Activated naive CD8-positive, alpha-beta T cell (primary cell): ENCODE results near the gene SCAPER.

ENCODE experiments used
- H3K27ac Mint-ChIP-seq: one replicate; pipeline ENCODE4 v1.8.0; 2021; ENCODE audit warnings: mixed read lengths
- H3K27me3 Mint-ChIP-seq: one replicate; pipeline ENCODE4 v1.8.0; 2021; ENCODE audit warnings: mixed read lengths
- H3K36me3 Mint-ChIP-seq: one replicate; pipeline ENCODE4 v1.8.0; 2021; ENCODE audit warnings: mixed read lengths
- H3K4me1 Mint-ChIP-seq: one replicate; pipeline ENCODE4 v1.8.0; 2021; ENCODE audit warnings: low read depth, mixed read lengths
- H3K4me3 Mint-ChIP-seq: one replicate; pipeline ENCODE4 v1.8.0; 2021; ENCODE audit warnings: mild to moderate bottlenecking, mixed read lengths
- H3K9me3 Mint-ChIP-seq: one replicate; pipeline ENCODE4 v1.8.0; 2021; ENCODE audit warnings: low read depth, mixed read lengths

SCAPER gene

DNA sequence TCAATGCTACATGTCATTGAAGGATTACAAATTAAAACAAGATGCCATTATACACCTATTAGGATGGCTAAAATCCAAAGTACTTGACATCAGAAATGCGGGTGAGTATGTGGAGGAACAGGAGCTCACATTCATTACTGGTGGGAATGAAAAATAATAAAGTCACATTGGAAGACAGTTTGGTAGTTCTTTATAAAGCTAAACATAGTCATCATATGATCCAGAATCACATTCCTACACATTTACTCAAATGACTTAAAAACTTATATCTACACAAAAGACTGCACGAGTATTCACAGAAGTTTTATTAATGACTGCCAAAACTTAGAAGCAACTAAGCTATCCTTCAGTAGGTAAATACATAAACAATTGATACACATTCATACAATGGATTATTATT, 421.4 kb downstream of the SCAPER start:
- H3K4me3 Mint-ChIP-seq, result no peak overlapping the region
- no peaks in the 10 kb centered on the region for H3K36me3 Mint-ChIP-seq
- H3K4me1 Mint-ChIP-seq, result no peaks in the 10 kb centered on the region
- no peaks in the 10 kb centered on the region for H3K27me3 Mint-ChIP-seq
- H3K9me3 Mint-ChIP-seq, result no peaks in the 10 kb centered on the region
- H3K27ac Mint-ChIP-seq, result no peak overlapping the region

- Mint-ChIP-seq H3K36me3 (no peaks in the 10 kb centered on the region), H3K4me3 (no peak overlapping the region), H3K9me3 (no peaks in the 10 kb centered on the region), H3K27ac (no peak overlapping the region), H3K4me1 (no peaks in the 10 kb centered on the region), H3K27me3 (no peaks in the 10 kb centered on the region)
Observed at GRCh38 chr15:76483018-76483417, 422.1 kb downstream of the SCAPER start.

GRCh38 chr15:76480267-76480666, 424.9 kb downstream of the SCAPER start:
- Mint-ChIP-seq H3K36me3 (no peaks in the 10 kb centered on the region), H3K27ac (no peak overlapping the region), H3K4me3 (no peak overlapping the region), H3K4me1 (no peaks in the 10 kb centered on the region), H3K9me3 (no peaks in the 10 kb centered on the region), H3K27me3 (no peaks in the 10 kb centered on the region)

DNA sequence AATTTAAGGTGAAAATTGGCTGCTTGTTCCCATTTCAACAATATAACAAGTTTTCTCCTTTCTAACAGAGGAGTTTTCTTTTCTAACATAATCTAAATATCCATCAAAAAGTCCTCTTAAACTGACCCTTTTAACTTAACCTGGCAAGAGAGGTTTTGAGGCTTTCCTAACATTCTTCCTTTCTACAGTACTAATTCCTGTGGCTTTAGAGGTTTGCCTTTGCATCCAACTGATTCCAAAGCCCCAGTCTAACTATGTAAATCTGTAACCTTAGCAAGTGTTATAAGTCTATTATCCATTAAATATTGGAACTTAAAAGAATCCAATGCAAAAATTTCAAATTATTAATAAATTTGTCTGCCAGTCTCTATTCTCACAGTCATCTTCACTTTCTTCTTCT, 434.4 kb downstream of the SCAPER start:
- no peak overlapping the region for H3K27ac Mint-ChIP-seq
- no peaks in the 10 kb centered on the region for H3K4me1 Mint-ChIP-seq
- H3K9me3 Mint-ChIP-seq, result peaks cover 22% of the 10 kb centered on the region
- no peak overlapping the region for H3K4me3 Mint-ChIP-seq
- no peaks in the 10 kb centered on the region for H3K27me3 Mint-ChIP-seq
- peaks cover 65% of the 10 kb centered on the region for H3K36me3 Mint-ChIP-seq

DNA sequence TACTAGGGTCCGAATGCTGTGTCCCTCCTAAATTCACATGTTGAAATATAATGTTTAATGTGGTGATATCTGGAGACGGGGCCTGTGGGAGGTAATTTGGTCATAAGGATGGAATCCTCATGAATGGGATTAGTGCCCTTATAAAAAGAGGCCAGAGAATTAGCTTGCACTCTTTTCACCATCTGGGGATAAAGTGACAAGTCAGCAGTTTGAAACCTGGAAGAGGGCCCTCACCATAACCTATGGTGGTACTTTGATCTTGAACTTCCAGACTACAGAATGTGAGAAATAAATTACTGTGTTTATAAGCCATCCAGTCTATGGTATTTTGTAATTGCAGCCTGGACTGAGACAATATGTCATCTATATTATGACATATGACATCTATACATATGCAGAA, 436.4 kb downstream of the SCAPER start:
- Mint-ChIP-seq H3K27ac (no peak overlapping the region), H3K27me3 (no peaks in the 10 kb centered on the region), H3K4me3 (no peak overlapping the region), H3K36me3 (peaks cover 70% of the 10 kb centered on the region), H3K9me3 (peaks cover 23% of the 10 kb centered on the region), H3K4me1 (no peaks in the 10 kb centered on the region)

DNA sequence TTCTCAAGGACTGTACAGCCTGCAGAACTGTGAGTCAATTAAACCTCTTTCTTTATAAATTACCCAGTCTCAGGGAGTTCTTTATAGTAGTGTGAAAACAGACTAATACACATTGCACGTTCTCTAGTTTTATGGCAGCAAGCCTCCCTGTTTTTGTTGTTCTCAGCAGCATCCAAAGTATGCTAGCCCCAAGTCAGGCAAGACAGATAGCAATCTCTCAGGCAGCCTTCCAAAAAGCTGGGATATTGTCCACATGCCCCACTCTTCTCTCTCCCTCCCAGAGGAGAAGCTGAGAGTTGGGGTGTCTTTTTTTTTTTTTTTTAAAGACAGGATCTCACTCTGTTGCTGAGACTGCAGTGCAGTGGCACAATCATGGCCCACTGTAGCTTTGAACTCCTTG, 438.0 kb downstream of the SCAPER start:
- H3K9me3 Mint-ChIP-seq, result peaks cover 23% of the 10 kb centered on the region
- no peaks in the 10 kb centered on the region for H3K4me1 Mint-ChIP-seq
- H3K4me3 Mint-ChIP-seq, result no peak overlapping the region
- no peak overlapping the region for H3K27ac Mint-ChIP-seq
- H3K36me3 Mint-ChIP-seq, result peaks cover 70% of the 10 kb centered on the region
- no peaks in the 10 kb centered on the region for H3K27me3 Mint-ChIP-seq

- H3K36me3 Mint-ChIP-seq, result peaks cover 66% of the 10 kb centered on the region
- peaks cover 19% of the 10 kb centered on the region for H3K9me3 Mint-ChIP-seq
- no peaks in the 10 kb centered on the region for H3K27me3 Mint-ChIP-seq
- no peak overlapping the region for H3K27ac Mint-ChIP-seq
- no peak overlapping the region for H3K4me3 Mint-ChIP-seq
- no peaks in the 10 kb centered on the region for H3K4me1 Mint-ChIP-seq
Observed at GRCh38 chr15:76465728-76466127, 439.4 kb downstream of the SCAPER start.

DNA sequence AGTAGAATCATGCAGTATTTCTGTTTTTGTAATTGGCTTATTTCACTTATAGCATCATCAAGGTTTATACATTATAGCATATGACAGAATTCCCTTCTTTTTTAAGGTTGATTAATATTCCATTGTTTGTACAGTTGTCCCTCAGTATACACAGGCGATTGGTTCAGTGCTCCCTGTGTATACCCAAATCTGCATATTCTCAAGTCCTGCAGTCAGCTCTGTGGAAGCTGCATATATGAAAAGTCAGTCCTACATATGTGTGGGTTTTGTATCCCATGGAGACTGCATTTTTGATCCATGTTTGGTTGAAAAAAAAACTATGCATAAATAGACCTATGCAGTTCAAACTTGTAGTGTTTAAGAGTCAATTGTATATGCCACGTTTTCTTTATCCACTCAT, 440.9 kb downstream of the SCAPER start:
- no peak overlapping the region for H3K4me3 Mint-ChIP-seq
- peaks cover 55% of the 10 kb centered on the region for H3K36me3 Mint-ChIP-seq
- no peaks in the 10 kb centered on the region for H3K4me1 Mint-ChIP-seq
- H3K9me3 Mint-ChIP-seq, result peaks cover 19% of the 10 kb centered on the region
- no peak overlapping the region for H3K27ac Mint-ChIP-seq
- H3K27me3 Mint-ChIP-seq, result no peaks in the 10 kb centered on the region

GRCh38 chr15:76460871-76461270, 444.3 kb downstream of the SCAPER start:
- no peaks in the 10 kb centered on the region for H3K4me1 Mint-ChIP-seq
- no peaks in the 10 kb centered on the region for H3K27me3 Mint-ChIP-seq
- H3K9me3 Mint-ChIP-seq, result peaks cover 3% of the 10 kb centered on the region
- H3K4me3 Mint-ChIP-seq, result no peak overlapping the region
- H3K27ac Mint-ChIP-seq, result no peak overlapping the region
- peaks cover 34% of the 10 kb centered on the region for H3K36me3 Mint-ChIP-seq

GRCh38 chr15:76460347-76460746, 444.8 kb downstream of the SCAPER start:
- peaks cover 29% of the 10 kb centered on the region for H3K36me3 Mint-ChIP-seq

DNA sequence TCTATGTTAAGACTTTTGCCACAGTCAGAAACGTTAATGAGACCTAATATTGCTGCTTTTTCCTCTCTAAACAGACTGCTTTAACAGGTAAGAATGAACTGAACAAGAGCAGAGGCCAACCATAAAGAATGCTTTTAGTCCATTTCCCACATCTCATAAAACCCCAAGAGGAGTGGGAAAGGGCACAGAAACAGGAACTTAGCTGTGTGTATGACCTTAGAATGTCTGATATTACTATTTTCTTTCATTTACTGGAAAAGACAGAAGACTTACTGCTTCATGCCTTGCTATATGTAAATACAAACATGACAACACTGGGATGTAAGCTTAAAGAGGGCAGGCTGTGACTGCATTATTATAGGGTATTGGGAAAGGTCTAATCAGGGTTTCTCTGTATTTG, 453.6 kb downstream of the SCAPER start:
- H3K4me3 Mint-ChIP-seq, result no peak overlapping the region
- H3K4me1 Mint-ChIP-seq, result no peaks in the 10 kb centered on the region
- peaks cover 9% of the 10 kb centered on the region for H3K36me3 Mint-ChIP-seq
- no peaks in the 10 kb centered on the region for H3K27me3 Mint-ChIP-seq
- H3K9me3 Mint-ChIP-seq, result no peaks in the 10 kb centered on the region
- no peak overlapping the region for H3K27ac Mint-ChIP-seq

More at GRCh38 chr15:76460347-76460746, 444.8 kb downstream of the SCAPER start:
- Mint-ChIP-seq H3K27me3 (no peaks in the 10 kb centered on the region), H3K9me3 (no peaks in the 10 kb centered on the region), H3K4me1 (no peaks in the 10 kb centered on the region), H3K4me3 (no peak overlapping the region), H3K27ac (no peak overlapping the region)

- Mint-ChIP-seq H3K4me3 (no peak overlapping the region), H3K27me3 (no peaks in the 10 kb centered on the region), H3K36me3 (peaks cover 9% of the 10 kb centered on the region), H3K4me1 (no peaks in the 10 kb centered on the region), H3K27ac (no peak overlapping the region), H3K9me3 (no peaks in the 10 kb centered on the region)
Observed at GRCh38 chr15:76449455-76449854, 455.7 kb downstream of the SCAPER start.

GRCh38 chr15:76448755-76449154, 456.4 kb downstream of the SCAPER start:
- Mint-ChIP-seq H3K36me3 (peaks cover 9% of the 10 kb centered on the region), H3K4me3 (no peak overlapping the region), H3K27ac (no peak overlapping the region), H3K9me3 (no peaks in the 10 kb centered on the region), H3K27me3 (no peaks in the 10 kb centered on the region), H3K4me1 (no peaks in the 10 kb centered on the region)

DNA sequence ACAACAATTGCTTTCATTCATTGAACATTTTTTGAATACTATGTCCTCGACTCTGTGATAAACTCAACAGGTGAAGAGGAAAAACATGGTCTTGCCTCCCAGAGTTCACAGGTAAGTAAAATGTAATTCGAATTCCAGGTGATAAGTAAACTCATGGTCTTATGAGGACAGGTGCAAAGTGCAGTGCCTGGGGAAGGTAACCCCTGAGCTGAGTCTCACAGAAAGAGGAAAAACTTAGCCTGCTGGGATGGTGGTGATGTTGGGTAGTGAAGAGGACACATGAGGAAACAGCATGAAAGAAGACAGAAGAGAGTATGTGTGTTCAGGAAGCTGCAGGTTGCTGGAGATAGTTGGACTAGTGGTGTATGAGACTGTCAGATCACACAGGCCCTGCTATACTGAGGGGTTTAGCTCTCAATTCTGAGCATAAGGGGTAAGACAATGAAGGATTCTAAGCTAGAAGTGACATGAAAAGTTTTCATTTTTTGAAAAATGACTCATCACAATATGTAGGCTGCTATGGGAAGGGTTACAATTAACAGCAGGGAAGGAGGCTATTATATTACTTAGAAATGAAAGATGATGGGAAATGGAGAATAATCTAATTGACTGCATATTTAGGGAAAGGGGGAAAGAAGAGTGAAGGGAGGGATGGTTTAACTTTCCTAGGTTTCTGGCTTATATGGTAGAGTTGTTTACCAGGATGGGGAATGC, 457.3 kb downstream of the SCAPER start:
- no peaks in the 10 kb centered on the region for H3K4me1 Mint-ChIP-seq
- H3K9me3 Mint-ChIP-seq, result no peaks in the 10 kb centered on the region
- peaks cover 9% of the 10 kb centered on the region for H3K36me3 Mint-ChIP-seq
- peak overlapping the region; percentile 4 for H3K27ac Mint-ChIP-seq
- no peaks in the 10 kb centered on the region for H3K27me3 Mint-ChIP-seq
- no peak overlapping the region for H3K4me3 Mint-ChIP-seq

GRCh38 chr15:76440441-76440840, 464.7 kb downstream of the SCAPER start:
- no peaks in the 10 kb centered on the region for H3K27me3 Mint-ChIP-seq
- H3K36me3 Mint-ChIP-seq, result peaks cover 6% of the 10 kb centered on the region
- H3K9me3 Mint-ChIP-seq, result no peaks in the 10 kb centered on the region
- no peak overlapping the region for H3K4me3 Mint-ChIP-seq
- no peak overlapping the region for H3K27ac Mint-ChIP-seq
- H3K4me1 Mint-ChIP-seq, result no peaks in the 10 kb centered on the region

GRCh38 chr15:76439542-76439941, 465.6 kb downstream of the SCAPER start:
- H3K4me3 Mint-ChIP-seq, result no peak overlapping the region
- H3K27me3 Mint-ChIP-seq, result no peaks in the 10 kb centered on the region
- H3K9me3 Mint-ChIP-seq, result no peaks in the 10 kb centered on the region
- H3K4me1 Mint-ChIP-seq, result no peaks in the 10 kb centered on the region
- no peak overlapping the region for H3K27ac Mint-ChIP-seq
- H3K36me3 Mint-ChIP-seq, result peaks cover 3% of the 10 kb centered on the region
